Measurements from ENCODE around the gene HS2ST1.
"Not testable (repeated sequence)": the region's sequence is repeated elsewhere in the genome, so short reads cannot be mapped to it uniquely, and the experiment has no call there.

The HS2ST1 gene

DNA sequence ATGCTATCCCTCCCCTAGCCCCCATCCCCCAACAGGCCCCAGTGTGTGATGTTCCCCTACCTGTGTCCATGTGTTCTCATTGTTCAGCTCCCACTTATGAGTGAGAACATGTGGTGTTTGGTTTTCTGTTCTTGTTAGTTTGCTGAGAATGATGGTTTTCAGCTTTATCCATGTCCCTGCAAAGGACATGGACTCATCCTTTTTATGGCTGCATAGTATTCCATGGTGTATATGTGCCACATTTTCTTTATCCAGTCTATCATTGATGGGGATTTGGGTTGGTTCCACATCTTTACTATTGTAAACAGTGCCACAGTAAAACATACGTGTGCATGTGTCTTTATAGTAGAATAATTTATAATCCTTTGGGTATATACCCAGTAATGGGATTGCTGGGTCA is 152.3 kb downstream of the HS2ST1 start:
- H3K4me3 ChIP-seq (ENCODE audit: low read length); H3K36me3 ChIP-seq (ENCODE audit: control insufficient read depth, insufficient read depth, low read length); H3K4me1 ChIP-seq (ENCODE audit: control insufficient read depth, insufficient read depth, low read length); H3K27me3 ChIP-seq (ENCODE audit: control insufficient read depth, insufficient read depth, low read length); H3K27ac ChIP-seq (ENCODE audit: low read depth, low read length); H3K9ac ChIP-seq (ENCODE audit: low read length): not testable (repeated sequence)

DNA sequence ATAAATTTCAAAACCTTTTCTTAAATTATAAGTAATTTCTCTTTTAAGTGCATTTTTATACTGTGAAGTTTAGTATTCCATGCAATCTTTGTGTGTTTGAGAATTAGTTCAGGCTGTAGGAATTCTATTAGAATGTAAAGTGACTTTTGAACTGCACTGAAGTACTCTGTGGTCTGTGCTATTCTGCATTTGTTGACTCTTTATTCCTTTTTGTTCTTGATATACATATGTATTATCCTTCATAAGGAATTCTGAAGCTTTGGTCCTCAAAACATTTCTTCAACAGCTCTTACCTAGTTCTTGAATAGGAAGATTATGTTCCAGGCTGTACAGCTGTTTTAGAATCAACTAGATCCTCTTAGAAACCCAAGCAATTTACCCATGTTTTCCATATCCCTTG is 158.0 kb downstream of the HS2ST1 start:
- H3K4me1 ChIP-seq (ENCODE audit: control insufficient read depth, insufficient read depth, low read length): no peaks in the 10 kb centered on the region
- H3K9ac ChIP-seq (ENCODE audit: low read length): no peak overlapping the region
- H3K27me3 ChIP-seq (ENCODE audit: control insufficient read depth, insufficient read depth, low read length): no peaks in the 10 kb centered on the region
- no peak overlapping the region for H3K4me3 ChIP-seq (ENCODE audit: low read length)
- no peaks in the 10 kb centered on the region for H3K36me3 ChIP-seq (ENCODE audit: control insufficient read depth, insufficient read depth, low read length)
- H3K27ac ChIP-seq (ENCODE audit: low read depth, low read length): no peak overlapping the region

DNA sequence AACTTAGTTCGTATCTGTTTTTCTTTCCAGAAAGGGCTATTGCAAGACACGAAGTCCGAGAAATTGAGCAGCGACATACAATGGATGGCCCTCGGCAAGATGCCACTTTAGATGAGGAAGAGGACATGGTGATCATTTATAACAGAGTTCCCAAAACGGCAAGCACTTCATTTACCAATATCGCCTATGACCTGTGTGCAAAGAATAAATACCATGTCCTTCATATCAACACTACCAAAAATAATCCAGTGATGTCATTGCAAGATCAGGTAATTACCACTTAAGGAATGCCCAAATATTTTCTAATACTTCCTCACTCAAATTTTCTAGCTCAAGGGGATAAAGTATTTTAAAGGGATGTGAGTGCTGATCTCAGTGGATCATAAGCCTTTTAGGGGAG is 158.5 kb downstream of the HS2ST1 start:
- Histone ChIP-seq H3K36me3 (ENCODE audit: control insufficient read depth, insufficient read depth, low read length) (no peaks in the 10 kb centered on the region), H3K27ac (ENCODE audit: low read depth, low read length) (no peak overlapping the region), H3K4me1 (ENCODE audit: control insufficient read depth, insufficient read depth, low read length) (no peaks in the 10 kb centered on the region), H3K9ac (ENCODE audit: low read length) (no peak overlapping the region), H3K27me3 (ENCODE audit: control insufficient read depth, insufficient read depth, low read length) (no peaks in the 10 kb centered on the region), H3K4me3 (ENCODE audit: low read length) (no peak overlapping the region)

DNA sequence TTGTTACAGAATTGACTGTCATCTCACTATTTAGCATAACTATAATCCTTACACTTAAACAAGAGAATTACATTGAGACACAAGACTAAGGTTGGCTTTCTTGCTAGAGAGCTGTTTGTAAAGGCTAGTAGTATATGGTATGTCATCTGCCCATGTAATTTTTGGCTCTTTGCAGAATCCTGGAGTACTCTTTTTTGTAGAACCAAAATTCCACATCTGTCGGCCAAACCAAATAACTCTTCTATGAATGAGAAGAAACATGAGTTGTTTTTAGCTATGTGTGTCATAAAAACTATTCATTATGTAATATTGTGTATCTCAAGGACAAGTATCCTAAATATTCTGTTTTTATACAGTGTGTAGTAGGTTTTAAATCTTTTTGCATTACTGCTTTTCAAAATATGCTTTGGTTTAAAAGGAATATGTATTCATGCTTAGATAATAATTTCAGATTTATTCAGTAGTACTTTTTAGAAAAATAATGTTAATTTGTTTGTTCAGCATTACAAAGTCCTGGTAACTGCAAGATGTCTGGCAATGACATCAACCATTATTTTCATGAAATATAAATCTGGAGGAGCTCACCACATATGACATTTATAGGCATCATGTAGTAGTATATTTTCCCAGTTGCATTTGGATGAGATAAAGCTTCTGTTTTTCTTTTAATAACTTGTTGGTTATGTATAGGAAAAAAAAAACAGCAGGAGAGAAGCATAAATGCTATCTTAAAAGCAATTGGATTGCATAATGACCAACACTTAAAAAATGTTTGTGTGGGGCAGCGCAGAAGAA is 159.8 kb downstream of the HS2ST1 start:
- H3K27me3 ChIP-seq (ENCODE audit: control insufficient read depth, insufficient read depth, low read length): no peaks in the 10 kb centered on the region
- H3K36me3 ChIP-seq (ENCODE audit: control insufficient read depth, insufficient read depth, low read length): no peaks in the 10 kb centered on the region
- H3K9ac ChIP-seq (ENCODE audit: low read length): no peak overlapping the region
- no peak overlapping the region for H3K27ac ChIP-seq (ENCODE audit: low read depth, low read length)
- no peak overlapping the region for H3K4me3 ChIP-seq (ENCODE audit: low read length)
- H3K4me1 ChIP-seq (ENCODE audit: control insufficient read depth, insufficient read depth, low read length): no peaks in the 10 kb centered on the region

DNA sequence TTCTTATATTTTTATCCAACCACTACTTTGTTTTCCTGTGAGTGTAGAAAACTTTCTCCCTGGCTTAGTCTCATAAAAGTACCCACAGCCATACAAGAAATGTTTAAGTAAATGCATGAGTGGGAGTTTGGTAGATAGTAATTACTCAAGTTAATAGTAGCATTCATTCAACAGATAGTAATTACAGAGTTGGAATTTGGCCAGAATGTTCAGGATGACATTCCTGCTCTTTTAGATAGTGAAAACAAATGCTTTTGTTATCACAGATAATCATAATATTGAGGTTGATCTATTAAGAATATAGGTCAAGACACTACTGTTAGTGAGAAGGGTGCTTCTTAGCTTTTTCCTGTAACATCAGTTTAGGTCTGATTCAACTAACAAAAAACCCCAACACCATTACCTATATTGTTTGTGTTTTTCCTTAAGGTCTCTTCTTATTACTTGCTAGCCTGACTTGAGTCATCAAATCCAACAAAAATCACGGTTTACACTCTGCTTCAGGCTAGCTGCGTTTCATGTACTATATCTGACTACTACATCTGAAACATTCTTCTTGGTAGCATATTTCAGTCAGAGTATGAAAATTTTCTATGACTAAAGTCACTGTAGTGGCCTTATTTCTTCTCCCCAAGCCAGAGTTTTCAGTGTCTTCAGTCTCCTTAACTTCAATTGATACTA is 163.7 kb downstream of the HS2ST1 start:
- H3K9ac ChIP-seq (ENCODE audit: low read length): no peak overlapping the region
- no peaks in the 10 kb centered on the region for H3K36me3 ChIP-seq (ENCODE audit: control insufficient read depth, insufficient read depth, low read length)
- H3K27me3 ChIP-seq (ENCODE audit: control insufficient read depth, insufficient read depth, low read length): no peaks in the 10 kb centered on the region
- H3K4me1 ChIP-seq (ENCODE audit: control insufficient read depth, insufficient read depth, low read length): no peaks in the 10 kb centered on the region
- no peak overlapping the region for H3K4me3 ChIP-seq (ENCODE audit: low read length)
- no peak overlapping the region for H3K27ac ChIP-seq (ENCODE audit: low read depth, low read length)

DNA sequence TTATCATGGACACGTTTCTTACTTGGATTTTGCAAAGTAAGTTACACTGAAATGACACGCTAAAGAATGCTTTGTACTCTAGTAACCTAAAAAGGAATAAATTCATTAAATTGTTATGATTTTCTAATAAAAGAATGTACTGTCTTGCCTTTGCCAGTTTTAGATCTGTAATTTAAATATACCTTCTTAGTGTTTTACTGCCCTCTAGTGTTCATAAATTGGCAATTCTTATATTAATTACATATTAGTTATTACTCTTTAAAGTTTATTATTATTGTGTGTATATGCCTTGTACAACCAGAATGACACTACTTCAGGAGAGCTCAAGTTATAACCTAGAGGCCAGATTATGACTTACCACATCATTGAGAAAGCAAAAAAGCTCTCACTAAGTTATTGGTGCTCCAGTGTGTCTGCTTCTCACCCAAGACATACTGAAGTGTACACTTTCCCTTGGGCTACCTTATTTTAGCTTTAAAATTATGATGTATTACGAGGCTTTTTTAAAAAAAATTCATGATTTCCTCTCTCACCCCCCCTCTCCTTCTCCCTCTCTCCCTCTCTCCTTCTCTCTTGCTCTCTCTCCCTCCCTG is 169.9 kb downstream of the HS2ST1 start:
- Histone ChIP-seq H3K27me3 (ENCODE audit: control insufficient read depth, insufficient read depth, low read length) (no peaks in the 10 kb centered on the region), H3K36me3 (ENCODE audit: control insufficient read depth, insufficient read depth, low read length) (no peaks in the 10 kb centered on the region), H3K4me3 (ENCODE audit: low read length) (no peak overlapping the region), H3K4me1 (ENCODE audit: control insufficient read depth, insufficient read depth, low read length) (peaks cover 2% of the 10 kb centered on the region), H3K9ac (ENCODE audit: low read length) (no peak overlapping the region), H3K27ac (ENCODE audit: low read depth, low read length) (no peak overlapping the region)

DNA sequence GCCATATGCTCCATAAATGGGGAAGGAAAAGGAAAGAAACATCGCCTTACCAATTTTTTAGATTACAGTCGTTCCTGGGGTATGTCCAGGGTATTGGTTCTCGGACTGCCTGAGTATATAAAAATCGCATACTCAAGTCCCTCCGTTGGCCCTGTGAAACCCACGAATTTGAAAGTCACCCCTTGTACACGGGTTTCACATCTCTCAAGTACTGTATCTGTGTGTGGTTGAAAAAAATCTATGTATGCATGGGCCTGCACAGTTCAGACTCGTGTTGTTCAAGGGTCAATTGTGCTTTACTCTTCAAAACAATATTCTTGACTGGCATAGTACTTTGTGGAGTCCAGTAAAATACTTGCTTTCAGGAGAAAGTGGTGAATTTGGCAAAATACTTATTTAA is 171.7 kb downstream of the HS2ST1 start:
- H3K9ac ChIP-seq (ENCODE audit: low read length): no peak overlapping the region
- H3K36me3 ChIP-seq (ENCODE audit: control insufficient read depth, insufficient read depth, low read length): no peaks in the 10 kb centered on the region
- no peak overlapping the region for H3K4me3 ChIP-seq (ENCODE audit: low read length)
- H3K27ac ChIP-seq (ENCODE audit: low read depth, low read length): no peak overlapping the region
- H3K4me1 ChIP-seq (ENCODE audit: control insufficient read depth, insufficient read depth, low read length): peaks cover 2% of the 10 kb centered on the region
- no peaks in the 10 kb centered on the region for H3K27me3 ChIP-seq (ENCODE audit: control insufficient read depth, insufficient read depth, low read length)

DNA sequence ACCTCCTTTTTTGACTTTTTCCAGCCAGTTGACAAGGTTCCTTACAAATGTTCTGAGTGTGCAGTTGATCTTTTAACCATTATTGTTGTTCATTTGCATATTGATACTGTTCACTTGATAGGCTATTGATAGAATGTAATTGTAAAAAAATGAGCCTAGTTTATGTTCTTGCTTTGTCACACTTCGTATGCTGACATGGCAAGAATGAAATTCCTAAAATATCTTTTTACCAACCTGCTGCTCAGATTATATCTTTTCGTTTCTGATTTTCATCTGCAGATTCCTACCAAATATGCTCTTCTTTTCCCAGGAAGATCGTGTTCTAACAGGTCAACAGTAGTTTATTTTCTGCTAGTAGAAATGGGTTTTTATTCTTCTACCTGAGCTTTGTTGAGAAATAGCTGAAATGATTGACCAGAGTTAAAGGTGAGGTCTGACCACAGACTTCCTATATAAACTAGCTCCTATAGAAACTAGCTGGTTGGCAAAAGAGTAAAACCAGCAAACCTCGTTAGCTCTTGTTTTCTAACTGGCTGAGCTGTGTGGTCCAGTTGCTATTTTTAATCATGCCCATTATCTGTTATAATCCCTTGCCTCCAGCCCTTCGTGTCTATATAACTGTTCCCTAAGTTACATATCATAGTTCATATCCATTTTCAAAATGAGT is 174.8 kb downstream of the HS2ST1 start:
- H3K4me3 ChIP-seq (ENCODE audit: low read length): no peak overlapping the region
- no peaks in the 10 kb centered on the region for H3K36me3 ChIP-seq (ENCODE audit: control insufficient read depth, insufficient read depth, low read length)
- no peak overlapping the region for H3K9ac ChIP-seq (ENCODE audit: low read length)
- no peaks in the 10 kb centered on the region for H3K4me1 ChIP-seq (ENCODE audit: control insufficient read depth, insufficient read depth, low read length)
- H3K27me3 ChIP-seq (ENCODE audit: control insufficient read depth, insufficient read depth, low read length): no peaks in the 10 kb centered on the region
- H3K27ac ChIP-seq (ENCODE audit: low read depth, low read length): no peak overlapping the region

DNA sequence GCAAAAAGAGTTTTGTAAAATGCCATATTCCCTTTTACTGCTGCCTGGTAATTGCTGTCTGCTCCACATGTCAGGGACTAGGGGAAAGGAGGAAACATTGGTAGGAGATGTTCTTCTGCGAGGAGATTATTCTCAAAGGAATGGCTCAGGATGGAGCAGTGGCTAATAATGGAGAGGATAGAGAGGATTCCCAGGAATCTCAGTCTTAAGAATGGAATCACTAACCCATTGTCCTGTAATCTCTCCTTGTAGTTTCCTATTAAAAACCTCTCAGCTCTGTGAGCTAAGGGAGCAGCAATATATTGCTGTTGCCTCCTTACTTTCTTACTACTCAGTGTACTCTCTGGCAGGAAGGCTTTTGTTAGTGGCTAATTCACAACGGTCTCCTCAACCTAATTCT is 175.4 kb downstream of the HS2ST1 start:
- H3K27ac ChIP-seq (ENCODE audit: low read depth, low read length): no peak overlapping the region
- no peaks in the 10 kb centered on the region for H3K27me3 ChIP-seq (ENCODE audit: control insufficient read depth, insufficient read depth, low read length)
- H3K36me3 ChIP-seq (ENCODE audit: control insufficient read depth, insufficient read depth, low read length): no peaks in the 10 kb centered on the region
- H3K9ac ChIP-seq (ENCODE audit: low read length): no peak overlapping the region
- no peak overlapping the region for H3K4me3 ChIP-seq (ENCODE audit: low read length)
- no peaks in the 10 kb centered on the region for H3K4me1 ChIP-seq (ENCODE audit: control insufficient read depth, insufficient read depth, low read length)

DNA sequence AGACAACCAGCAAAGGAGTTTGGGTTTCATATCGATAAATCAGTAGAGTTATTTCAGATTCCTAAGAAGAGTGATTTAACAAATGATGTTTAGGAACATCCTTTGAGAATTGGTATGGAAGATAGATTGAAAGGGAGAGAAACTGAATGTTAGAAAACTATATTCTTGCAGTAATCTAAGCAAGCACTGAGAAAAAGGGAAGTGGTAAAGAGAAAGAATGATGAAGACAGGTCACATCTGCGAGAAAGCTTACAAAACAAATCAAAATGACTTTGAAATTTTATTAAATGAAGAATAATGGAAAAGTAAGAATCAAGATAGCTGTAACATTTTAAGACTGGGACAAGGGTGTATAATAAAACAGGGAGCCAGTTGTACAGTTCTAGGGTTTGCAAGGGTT is 177.0 kb downstream of the HS2ST1 start:
- H3K36me3 ChIP-seq (ENCODE audit: control insufficient read depth, insufficient read depth, low read length): no peaks in the 10 kb centered on the region
- H3K4me3 ChIP-seq (ENCODE audit: low read length): no peak overlapping the region
- H3K4me1 ChIP-seq (ENCODE audit: control insufficient read depth, insufficient read depth, low read length): no peaks in the 10 kb centered on the region
- no peak overlapping the region for H3K9ac ChIP-seq (ENCODE audit: low read length)
- no peak overlapping the region for H3K27ac ChIP-seq (ENCODE audit: low read depth, low read length)
- H3K27me3 ChIP-seq (ENCODE audit: control insufficient read depth, insufficient read depth, low read length): no peaks in the 10 kb centered on the region

DNA sequence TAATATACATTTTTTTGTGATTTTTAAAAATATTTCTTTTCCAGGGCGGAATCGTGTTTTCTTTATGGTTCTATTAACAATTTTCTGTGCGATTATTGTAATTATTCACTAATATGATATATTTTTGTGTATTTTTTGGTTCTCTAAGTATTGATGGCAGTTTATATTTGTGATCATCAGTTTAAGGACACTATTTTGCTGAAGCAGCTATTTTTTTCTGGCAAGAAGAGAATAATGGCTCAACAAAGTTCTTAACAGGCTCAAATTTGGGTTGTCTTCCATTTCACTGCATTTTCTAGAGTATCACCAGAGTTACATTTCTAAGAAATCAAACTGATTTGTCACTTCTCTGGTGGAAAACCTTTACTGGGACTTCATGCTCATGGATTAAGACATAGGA is 178.4 kb downstream of the HS2ST1 start:
- Histone ChIP-seq H3K9ac (ENCODE audit: low read length) (no peak overlapping the region), H3K27ac (ENCODE audit: low read depth, low read length) (no peak overlapping the region), H3K4me3 (ENCODE audit: low read length) (no peak overlapping the region), H3K4me1 (ENCODE audit: control insufficient read depth, insufficient read depth, low read length) (no peaks in the 10 kb centered on the region), H3K36me3 (ENCODE audit: control insufficient read depth, insufficient read depth, low read length) (no peaks in the 10 kb centered on the region), H3K27me3 (ENCODE audit: control insufficient read depth, insufficient read depth, low read length) (no peaks in the 10 kb centered on the region)

DNA sequence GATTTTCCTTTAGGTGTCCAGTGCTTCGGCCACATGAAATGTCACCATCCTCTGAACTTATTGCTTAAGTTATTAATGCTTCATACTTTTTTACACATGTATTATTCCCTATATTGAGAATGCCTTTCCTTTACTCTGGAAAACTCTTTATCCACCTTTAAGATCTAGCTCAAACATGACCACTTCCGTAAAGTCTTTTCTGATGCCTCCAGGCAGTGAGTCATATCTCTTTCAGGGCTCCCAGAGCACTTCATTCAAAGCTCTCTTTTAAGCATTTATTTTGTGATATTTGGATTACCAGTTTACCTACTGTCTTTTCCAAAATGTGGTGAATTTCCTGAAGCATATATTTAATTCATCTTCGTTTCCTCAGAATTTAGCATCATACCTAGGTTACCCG is 178.9 kb downstream of the HS2ST1 start:
- Histone ChIP-seq H3K27ac (ENCODE audit: low read depth, low read length) (no peak overlapping the region), H3K9ac (ENCODE audit: low read length) (no peak overlapping the region), H3K4me1 (ENCODE audit: control insufficient read depth, insufficient read depth, low read length) (no peaks in the 10 kb centered on the region), H3K36me3 (ENCODE audit: control insufficient read depth, insufficient read depth, low read length) (no peaks in the 10 kb centered on the region), H3K4me3 (ENCODE audit: low read length) (no peak overlapping the region), H3K27me3 (ENCODE audit: control insufficient read depth, insufficient read depth, low read length) (no peaks in the 10 kb centered on the region)
